ENCODE results near the gene NUMB.
"Not testable (repeated sequence)": the region's sequence is repeated elsewhere in the genome, so short reads cannot be mapped to it uniquely, and the experiment has no call there.

The NUMB gene

DNA sequence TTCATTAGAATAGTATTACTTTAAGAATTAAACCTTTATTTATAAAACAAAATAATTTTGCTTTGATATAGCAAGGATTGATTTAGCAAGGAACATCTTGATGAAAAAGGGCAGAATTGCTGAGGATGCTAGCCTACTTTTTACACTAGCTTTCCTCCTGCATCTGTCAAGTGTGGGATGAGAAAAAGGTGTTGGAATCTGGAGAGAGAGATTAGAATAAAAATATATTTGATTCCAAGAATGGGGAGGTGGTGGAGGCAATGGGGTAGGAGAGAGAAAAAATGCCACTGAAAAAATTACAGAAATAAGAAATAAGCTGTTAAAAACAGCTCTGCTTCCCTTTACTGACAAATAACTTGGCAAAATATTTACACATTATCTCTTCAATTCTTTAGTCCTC, 98.9 kb downstream of the NUMB start:
- DNase-seq (ENCODE audit: low read depth): no peak

DNA sequence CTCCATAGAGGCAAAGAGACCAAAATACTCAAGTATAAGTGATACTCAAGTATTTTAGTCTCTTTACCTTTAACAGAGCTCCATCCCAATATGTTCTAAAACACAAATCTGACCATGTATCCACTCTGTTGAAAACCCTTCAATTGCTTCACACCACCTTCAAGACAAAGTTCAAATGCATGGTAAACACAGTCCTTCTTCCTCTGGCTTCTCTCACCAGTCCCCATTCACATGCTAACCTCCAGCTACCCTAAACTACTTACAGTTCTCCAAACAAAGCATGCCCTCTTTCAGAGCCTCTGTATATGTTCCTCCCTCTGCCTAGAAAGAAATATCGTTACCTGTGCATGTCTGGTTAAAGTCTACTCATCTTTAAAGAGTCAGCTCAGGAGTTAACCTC, 100.2 kb downstream of the NUMB start:
- no peak for DNase-seq (ENCODE audit: low read depth)

DNA sequence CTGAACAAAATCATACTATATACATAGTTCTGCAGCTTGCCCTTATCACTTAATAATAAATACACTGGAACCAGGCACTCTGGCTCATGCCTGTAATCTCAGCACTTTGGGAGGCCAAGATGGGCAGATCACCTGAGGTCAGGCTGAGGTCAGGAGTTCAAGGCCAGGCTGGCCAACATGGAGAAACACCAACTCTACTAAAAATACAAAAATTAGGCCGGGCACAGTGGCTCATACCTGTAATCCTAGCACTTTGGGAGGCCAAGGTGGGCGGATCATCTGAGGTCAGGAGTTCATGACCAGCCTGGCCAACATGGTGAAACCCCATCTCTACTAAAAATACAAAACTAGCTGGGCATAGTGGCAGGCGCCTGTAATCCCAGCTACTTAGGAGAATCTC, 109.3 kb downstream of the NUMB start:
- not testable (repeated sequence) for DNase-seq (ENCODE audit: low read depth)

DNA sequence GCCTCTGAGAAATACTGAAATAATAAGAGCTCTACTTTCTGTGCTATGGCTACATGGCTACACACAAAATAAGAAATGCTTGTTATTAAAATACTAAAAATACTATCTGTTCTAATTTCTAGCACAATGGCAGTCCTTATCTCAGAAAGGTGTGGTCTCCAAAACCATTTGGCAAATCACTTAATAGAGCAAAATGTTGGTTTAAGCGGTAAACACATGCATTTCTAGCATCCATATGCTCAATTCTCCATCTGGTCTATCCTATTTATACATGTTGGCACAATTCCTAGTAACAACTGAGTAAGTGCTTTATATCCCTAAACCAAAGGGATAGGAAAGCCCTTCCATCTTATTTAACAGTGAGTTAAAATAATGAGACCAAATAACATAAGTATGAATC, 114.0 kb downstream of the NUMB start:
- DNase-seq (ENCODE audit: low read depth): no peak

DNA sequence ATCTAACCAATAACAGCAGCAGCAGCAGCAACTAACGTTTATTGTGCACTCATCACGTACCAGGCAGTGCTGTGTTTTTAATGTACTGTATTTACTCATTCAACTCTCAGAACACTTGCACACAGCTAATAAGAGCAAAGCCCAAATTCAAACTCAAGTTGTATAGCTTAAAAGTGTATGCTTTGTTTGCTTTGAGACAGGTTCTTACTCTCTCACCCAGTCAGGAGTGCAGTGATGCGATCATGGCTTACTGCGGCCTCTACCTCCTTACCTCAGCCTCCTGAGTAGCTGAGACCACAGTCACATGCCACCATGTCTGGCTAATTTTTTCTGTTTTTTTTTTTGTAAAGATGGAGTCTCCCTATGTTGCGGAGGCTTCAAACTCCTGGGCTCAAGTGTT, 115.7 kb downstream of the NUMB start:
- DNase-seq (ENCODE audit: low read depth): no peak

DNA sequence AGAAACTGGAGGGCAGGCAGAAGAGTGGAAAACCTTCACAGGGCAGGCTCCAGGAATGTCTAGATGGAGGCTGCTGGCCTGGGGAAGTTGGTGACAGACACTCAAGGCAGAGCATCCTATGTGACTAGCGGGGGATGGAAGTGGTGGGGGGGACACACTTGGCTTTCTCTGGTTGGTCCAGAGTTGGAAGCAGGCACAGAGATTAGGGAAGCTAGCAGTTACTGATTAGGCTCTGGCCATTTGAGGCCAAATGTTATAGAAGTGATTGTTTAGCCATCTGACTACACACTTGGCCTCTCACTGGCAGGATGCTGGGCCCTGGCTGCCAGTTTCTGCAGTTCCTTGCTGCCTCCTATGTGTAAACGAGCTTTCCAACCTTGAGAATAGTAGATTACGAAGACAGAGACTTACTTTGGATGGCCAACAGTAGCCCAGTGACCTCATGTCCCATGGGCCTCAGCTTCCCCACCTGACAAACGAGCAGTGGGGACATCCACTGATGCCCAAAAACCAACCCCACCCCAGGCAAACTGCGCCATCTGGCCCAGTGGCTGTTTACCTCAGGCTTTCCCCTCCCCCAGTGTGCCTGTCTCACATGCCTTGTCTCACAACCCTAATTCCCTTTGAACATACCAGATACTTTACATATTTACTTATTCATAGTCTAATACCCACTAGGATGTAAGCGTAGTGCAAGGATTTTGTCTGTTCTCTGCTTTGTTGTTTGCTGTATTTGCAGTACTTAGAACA, 118.3 kb downstream of the NUMB start:
- no peak for DNase-seq (ENCODE audit: low read depth)

DNA sequence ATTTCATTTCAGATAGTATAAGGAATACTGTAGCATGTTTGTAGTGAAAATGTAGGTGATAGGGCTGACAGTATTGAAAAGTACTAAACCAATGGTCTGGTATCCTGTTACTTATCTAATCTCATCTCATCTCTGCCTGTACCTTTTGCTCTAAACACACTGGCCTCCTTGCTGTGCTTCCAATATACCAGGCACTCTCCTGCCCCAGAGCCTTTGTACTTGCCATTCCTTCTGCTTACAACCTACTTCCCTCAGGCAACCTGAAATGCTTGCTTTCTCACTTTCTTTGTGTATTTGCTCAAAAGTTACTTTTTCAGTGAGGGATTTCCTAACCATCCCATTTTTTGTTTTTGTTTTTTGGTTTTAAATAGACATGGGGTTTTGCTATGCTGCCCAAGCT, 119.1 kb downstream of the NUMB start:
- DNase-seq (ENCODE audit: low read depth): no peak

DNA sequence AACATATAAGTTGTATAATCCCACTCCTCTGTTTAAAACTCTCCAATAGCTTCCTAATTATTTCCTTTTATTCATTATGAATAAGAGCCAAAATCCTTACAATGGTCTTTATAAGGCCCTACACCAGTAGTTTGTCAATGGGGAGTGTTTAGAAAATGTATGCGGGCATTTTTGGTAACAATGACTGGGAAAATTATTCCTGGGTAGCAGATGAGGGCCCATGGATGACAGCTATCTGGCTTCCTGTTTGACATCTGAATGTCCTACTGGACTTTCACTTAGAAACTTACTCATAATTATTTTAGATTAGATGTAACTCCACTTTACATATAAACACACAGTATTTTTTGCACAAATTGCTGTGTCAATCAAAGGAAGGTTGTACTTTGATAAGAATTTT, 119.8 kb downstream of the NUMB start:
- DNase-seq (ENCODE audit: low read depth): no peak

DNA sequence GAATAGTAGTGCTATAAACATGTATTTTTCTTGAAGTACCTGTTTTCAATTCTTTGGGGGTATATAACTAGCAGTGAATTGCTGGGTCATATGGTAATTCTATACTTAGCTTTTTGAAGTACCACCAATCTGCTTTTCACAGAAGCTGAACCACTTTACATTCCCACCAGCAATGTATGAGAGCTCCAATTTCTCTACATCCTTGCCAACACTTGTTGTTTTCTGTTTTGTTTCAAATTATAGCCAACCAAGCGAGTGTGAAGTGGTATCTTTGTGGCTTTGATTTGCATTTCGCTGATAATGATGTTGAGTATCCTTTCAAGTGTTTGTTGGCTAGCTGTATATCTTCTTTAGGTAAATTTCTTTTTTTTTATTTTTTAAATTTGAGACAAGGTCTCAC, 125.3 kb downstream of the NUMB start:
- no peak for DNase-seq (ENCODE audit: low read depth)

DNA sequence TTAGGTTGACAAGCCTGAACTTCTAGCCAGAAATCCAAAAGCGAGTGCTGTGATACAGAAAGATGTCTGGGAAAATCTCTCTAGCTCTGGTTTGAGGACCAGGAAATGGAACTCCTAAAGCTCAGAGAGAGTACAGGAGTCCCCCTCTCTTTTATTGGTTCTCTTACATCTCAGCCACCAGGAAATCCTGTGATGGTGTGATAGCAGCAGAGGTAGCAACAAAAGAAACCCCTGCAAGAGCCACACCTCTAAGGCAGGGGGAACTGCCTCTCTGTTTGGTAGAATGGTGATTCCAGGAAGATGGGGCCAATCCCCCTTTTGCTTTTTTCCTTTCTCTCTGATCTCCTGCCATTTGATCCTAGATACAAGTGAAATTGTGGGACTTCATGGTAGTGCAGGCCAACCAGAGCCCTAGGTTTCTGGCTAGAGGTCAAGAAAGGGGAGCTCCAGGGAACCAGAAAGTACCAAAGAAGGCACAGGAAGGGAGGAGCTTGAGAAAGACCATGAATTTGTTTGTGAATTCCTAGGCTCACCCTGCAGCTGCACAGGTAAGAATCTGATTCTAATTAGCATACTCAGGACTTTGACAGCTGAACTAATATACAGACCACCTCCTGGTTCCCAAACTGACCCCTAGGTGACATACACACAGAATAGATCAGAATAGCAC, 132.6 kb downstream of the NUMB start:
- DNase-seq (ENCODE audit: low read depth): no peak

DNA sequence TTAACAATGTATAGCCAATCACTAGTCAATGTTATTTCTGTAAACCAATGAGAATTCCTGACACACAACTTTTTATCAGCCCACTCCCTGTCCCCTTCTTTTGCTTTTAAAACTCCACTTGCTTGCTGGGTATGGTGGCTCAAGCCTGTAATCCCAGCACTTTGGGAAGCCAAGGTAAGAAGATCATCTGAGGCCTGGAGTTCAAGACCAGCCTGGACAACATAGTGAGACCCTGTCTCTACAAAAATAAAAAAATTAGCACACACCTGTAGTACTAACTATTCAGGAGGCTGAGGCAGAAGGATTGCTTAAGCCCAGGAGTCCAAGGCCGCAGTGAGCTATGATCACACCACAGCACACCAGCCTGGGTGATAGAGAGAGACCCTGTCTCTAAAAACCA, 133.3 kb downstream of the NUMB start:
- DNase-seq (ENCODE audit: low read depth): no peak

DNA sequence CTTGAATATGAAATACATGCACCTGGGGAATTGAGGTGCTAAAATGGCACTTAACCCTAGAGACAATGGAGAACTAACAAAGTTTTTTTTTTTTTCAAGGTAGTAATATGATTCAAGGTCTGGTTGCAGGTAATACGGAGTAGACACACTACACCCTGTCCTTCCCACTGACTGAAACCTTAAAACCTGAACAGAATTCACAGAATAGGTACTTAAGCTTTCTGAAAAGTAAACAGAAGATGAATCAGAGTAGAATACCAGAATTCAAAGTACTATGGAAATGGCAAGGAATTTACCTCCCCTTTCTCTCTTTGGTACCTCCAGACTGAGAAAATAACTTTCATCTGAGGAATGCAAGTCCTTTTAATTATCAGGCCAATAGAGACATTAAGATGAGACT, 133.8 kb downstream of the NUMB start:
- DNase-seq (ENCODE audit: low read depth): no peak

DNA sequence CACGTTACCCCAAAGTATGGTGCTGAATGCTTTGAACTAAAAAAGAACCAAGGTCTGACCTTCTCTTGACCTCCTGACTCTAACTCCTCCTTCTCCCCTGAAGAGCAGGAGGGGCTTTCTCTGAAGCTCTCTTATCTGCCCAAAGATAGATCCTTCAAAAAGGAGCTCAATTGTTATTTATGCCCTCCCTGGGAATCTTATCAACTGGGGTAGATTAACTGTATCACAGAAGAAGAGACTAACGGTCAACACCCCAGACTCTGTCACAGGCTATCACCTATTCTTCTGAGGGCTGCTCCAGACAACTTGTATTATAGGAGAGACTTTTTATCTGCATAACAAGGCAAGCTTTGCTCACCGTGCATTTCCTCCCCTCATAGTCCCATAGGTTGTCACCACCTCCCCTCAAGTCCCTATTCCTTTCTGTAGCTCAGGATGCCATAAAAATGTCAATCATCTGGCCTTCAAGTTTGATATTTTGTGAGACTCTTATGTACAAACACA, 134.4 kb downstream of the NUMB start:
- no peak for DNase-seq (ENCODE audit: low read depth)

DNA sequence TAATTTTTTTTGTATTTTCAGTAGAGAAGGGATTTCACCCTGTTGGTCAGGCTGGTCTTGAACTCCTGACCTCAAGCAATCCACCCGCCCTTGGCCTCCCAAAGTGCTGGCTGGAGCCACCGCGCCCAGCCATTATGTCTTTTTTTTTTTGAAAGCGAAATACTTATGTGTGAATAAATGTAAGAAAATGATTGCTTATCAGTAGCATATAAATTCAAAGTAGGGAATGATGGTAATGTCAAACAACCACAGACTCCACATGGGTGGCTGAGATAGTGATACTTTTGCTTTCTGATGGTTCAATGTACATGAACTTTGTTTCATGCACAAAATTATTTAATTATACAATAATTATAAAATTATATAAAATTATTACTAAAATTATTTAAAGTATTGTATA, 145.2 kb downstream of the NUMB start:
- DNase-seq (ENCODE audit: low read depth): no peak

DNA sequence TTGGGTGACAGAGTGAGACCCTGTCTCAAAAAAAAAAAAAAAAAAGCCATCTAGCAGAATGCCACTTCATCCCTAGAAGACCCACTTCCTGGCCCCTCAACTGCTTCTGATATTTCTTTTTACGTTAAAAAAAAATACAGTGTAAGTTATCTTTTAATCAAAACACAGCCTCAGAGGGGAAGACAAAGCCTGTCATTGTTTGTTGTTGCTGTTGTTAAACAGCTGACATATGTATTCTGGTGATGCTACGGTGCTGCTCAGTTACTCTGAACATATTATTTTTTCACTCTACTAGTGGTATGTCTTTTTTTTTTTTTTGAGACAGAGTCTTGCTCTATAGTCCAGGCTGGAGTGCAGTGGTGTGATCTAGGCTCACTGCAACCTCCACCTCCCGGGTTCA, 145.7 kb downstream of the NUMB start:
- DNase-seq (ENCODE audit: low read depth): no peak

DNA sequence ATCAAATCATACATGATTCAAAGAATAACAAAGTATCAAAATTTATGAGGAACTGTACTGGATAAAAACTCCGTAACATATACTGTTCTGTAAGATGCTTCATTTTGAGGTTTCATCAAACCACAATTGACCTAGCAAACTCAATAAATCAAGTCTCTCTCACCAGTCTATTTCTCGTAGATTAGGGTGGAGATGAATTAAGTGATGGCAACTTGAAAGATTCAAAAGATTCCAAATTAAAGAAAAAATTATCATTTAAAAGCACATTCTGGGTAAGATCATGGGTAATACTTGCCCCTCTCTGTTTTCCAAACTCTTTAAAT, 146.7 kb downstream of the NUMB start:
- DNase-seq (ENCODE audit: low read depth): no peak

DNA sequence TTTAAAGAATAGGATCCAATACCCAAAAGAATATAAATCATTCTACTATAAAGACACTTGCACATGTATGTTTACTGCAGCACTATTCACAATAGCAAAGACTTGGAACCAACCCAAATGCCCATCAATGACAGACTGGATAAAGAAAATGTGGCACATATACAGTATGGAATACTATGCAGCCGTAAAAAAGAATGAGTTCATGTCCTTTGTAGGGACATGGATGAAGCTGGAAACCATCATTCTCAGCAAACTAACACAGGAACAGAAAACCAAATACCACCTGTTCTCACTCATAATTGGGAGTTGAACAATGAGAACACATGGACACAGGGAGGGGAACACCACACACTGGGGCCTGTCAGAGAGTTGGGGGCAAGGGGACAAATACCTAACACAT, 149.1 kb downstream of the NUMB start:
- not testable (repeated sequence) for DNase-seq (ENCODE audit: low read depth)

DNA sequence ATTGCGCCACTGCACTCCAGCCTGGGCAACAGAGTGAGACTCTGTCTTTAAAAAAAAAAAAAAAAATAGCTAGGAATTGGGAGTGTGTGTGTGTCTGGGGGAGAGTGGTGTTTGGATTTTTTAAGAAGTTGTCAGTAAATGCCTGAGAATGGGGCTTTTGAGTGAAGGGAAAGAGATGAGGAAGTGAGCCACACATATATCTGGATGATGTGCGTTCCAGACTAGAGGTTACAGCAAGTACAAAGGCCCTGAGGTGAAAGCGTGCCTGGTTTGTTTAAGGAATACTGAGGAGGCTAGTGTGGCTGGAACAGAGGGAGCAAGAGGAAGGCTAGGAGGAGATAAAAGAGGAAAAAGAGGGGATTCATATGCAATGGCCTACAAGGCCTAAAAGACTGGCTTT, 151.1 kb downstream of the NUMB start:
- DNase-seq (ENCODE audit: low read depth): no peak

DNA sequence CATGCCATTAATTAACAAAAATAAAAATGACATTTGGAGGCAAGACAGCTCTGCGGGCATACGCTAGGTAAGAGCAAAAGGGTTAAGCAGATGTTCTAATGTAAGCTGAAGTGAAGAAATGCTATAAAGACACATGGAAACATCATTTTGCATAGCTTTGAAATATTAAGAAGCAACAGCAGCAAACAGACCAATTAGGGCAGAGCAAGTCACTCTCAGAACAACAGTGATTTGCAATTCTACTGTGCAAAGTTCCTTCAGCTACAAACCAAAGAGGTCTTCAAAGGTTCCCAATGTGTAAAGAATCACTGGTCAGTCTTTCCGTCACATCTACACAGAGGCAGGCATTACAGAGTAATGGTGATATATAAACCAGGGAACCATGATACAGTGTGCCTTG, 152.8 kb downstream of the NUMB start:
- no peak for DNase-seq (ENCODE audit: low read depth)

DNA sequence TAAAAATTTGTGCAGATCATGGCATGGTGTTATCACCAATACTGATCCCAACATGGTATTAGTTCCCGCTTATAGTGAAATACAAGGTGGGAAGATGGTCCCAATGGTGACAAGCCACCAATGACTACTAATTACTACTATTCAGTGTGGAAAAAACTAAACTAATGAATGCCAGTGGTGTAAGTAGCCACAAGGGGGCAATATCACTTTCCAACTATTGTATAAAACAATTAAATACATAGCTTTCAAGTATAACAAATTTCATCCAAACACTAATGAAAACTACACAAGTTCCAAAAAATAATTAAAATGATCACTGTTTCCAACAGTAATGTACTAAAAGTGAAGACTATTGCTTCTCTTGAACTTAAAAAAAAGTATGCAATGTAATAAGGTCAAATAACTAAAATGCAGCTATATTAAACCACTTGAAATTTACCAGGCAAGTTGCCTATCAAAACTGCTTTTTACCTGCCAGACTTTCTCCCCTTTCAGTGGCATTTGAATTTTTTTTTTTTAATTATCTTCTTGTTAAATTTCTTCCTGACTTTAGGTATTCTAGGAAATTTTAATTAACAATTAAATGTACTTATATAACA, 163.0 kb downstream of the NUMB start:
- DNase-seq (ENCODE audit: low read depth): no peak

DNA sequence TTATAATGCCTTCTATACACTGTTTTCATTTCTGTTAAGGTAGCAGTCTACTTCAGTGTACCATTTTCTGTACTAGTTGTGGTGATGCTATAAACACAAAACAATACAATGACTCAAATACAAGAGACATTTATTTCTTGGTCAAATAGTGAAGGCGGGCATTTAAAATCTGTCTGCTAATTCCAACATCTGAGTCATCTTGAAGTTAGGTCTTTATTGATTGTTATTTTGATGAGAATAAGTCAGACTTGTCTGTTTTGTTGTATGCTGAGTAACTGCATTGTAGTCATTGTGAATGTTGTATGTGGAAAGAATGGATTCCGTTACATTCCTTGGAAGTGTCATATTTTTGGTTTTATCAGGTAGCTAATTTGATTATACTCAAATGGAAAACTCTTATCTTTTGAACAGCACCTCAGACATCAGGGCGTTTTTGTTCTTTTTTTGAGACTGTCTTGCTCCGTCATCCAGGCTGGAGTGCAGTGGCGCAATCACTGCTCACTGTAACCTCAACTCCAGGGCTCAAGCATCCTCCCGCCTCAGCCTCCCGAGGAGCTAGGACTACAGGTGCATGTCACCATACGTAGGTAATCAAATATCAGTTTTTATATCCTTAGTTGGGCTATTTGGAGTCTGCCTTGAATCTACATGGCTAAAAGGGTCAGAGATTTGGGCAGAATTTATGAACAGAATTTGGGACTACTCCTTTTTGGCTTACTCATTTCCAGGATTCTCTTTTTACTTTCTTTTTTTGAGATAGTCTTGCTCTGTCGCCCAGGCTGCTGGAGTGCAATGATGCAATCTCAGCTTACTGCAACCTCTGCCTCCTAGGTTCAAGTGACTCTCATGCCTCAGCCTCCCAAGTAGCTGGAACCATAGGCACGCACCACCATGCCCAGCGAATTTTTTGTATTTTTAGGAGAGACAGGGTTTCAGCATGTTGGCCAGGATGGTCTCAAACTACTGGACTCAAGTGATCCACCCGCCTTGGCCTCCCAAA, 164.3 kb downstream of the NUMB start:
- no peak for DNase-seq (ENCODE audit: low read depth)

DNA sequence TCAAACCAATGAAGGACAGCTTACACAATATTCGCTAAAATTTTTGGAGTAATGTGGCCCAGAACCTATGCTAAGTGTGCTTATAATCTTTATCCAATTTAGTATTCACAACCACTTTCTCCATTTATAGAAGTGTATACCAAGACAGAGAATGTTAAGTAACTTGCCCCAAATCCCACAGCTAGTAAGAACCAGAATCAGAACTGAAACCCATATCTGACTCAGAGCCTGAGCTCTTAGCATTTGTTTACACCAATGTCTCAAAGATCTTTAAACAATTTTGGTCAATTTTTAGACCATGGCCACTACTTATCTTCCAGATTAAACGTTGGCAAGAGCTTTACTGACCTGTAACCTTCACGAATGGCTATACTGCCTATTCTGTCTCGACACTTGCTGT, 168.1 kb downstream of the NUMB start:
- DNase-seq (ENCODE audit: low read depth): no peak

Data from stimulated activated CD8-positive, alpha-beta memory T cell treated with anti-CD3 and anti-CD28 coated beads, Interleukin-12 subunit alpha, Interleukin-12 subunit beta, amount 100 ng/mL, for 4 hours (primary cell).